H1 (cell line): ENCODE measurements around the gene AAGAB. TPM values are rescaled to one million over a fixed set of nuclear protein-coding genes. Genes with fewer than 3 reads are reported as not detected.

Experiments
- polyA plus RNA-seq, 7 experiments: library from polyadenylated mRNA; depleted of rRNA in 3 of 7; stranded (reverse) in 5 of 7; unstranded in 2 of 7; fragments of >200 nt in 5 of 7; fragments of 200-250 nt in 2 of 7; gene quantifications; 1 replicate in 5 of 7; 2 replicates in 1 of 7; 4 replicates in 1 of 7; pipeline versions ENCODE4 v1.2.1 to v1.2.3, GENCODE V29; 2011 to 2013; ENCODE audit warnings: missing spikeins in 2 of 7, mixed read lengths in 2 of 7
- total RNA-seq: library from RNA; stranded (reverse); fragmentation: NEBNext Ultra II Directional; extraction: Animal tissue kit (Norgen Biotek cat#: 25700); gene quantifications from 2 replicates; pipeline ENCODE4 v1.2.1, GENCODE V29; 2021

Gene AAGAB
- total and polyA plus RNA-seq, 2 of the 8 experiments (the other 6 are each of a cell fraction or from before 2014, with no cell fraction given), result 20.1 to 45.9 TPM

Other genes starting within 250 kb of the AAGAB start
- 11.1 and 12.4 TPM in 2 replicates for gene SMAD3, start 189.1 kb downstream of the AAGAB start, total RNA-seq
- 10.1 and 17.3 TPM in 2 replicates for gene SMAD3, start 189.1 kb downstream of the AAGAB start, polyA plus RNA-seq (2011; rRNA removed)
- 0.88 and 1.9 TPM in 2 replicates for gene IQCH, start 125 bp upstream of the AAGAB start, total RNA-seq
- gene IQCH, start 125 bp upstream of the AAGAB start, polyA plus RNA-seq (2011; rRNA removed), result 0.33 and 0.60 TPM in 2 replicates